Islet precursor cell (in vitro differentiated cells): ENCODE results near the gene ZNF280A.

ENCODE experiments used
- DNase-seq: peaks from one replicate; pipeline ENCODE4 v3.0.0-alpha.2; 2018

ZNF280A gene

GRCh38 chr22:22520020-22520656 lies at the start of gene ZNF280A:
Gene ZNF280A (minus strand): TSS chr22:22520270. CDS start chr22:22515630, 4,640 bp downstream.
- peak; percentile 54 for DNase-seq

GRCh38 chr22:22569218-22569617 lies 49.1 kb upstream of the ZNF280A start:
- peak; percentile 12 for DNase-seq

GRCh38 chr22:22565981-22566380 lies 45.9 kb upstream of the ZNF280A start:
- no peak for DNase-seq

- peak; percentile 74 for DNase-seq
Measured at GRCh38 chr22:22558972-22559603, 39.0 kb upstream of the ZNF280A start, which contains the start of gene PRAME. Gene PRAME (minus strand): TSS chr22:22559265. CDS start chr22:22556832, 2,433 bp downstream.

- DNase-seq, result no peak
Measured at GRCh38 chr22:22558071-22558971, 38.3 kb upstream of the ZNF280A start.

GRCh38 chr22:22556995-22557925 lies 37.2 kb upstream of the ZNF280A start:
- no peak for DNase-seq

- DNase-seq, result no peak
Measured at GRCh38 chr22:22556578-22556977, 36.5 kb upstream of the ZNF280A start.

GRCh38 chr22:22555596-22555995 lies 35.5 kb upstream of the ZNF280A start:
- no peak for DNase-seq

- no peak for DNase-seq
Measured at GRCh38 chr22:22554587-22555284, 34.7 kb upstream of the ZNF280A start.

- DNase-seq, result no peak
Measured at GRCh38 chr22:22553735-22554586, 33.9 kb upstream of the ZNF280A start.

GRCh38 chr22:22553141-22553540 lies 33.1 kb upstream of the ZNF280A start:
- DNase-seq, result no peak

- DNase-seq, result peak; percentile 86
Measured at GRCh38 chr22:22552630-22553029, 32.6 kb upstream of the ZNF280A start.

- DNase-seq, result no peak
Measured at GRCh38 chr22:22550789-22551434, 30.8 kb upstream of the ZNF280A start.

- no peak for DNase-seq
Measured at GRCh38 chr22:22548910-22549309, 28.8 kb upstream of the ZNF280A start.

- DNase-seq, result no peak
Measured at GRCh38 chr22:22548317-22548716, 28.2 kb upstream of the ZNF280A start.

- DNase-seq, result no peak
Measured at GRCh38 chr22:22547692-22548300, 27.7 kb upstream of the ZNF280A start.

- DNase-seq, result no peak
Measured at GRCh38 chr22:22547226-22547625, 27.2 kb upstream of the ZNF280A start.

- DNase-seq, result no peak
Measured at GRCh38 chr22:22546490-22546889, 26.4 kb upstream of the ZNF280A start.

- DNase-seq, result no peak
Measured at GRCh38 chr22:22545084-22545483, 25.0 kb upstream of the ZNF280A start.
